GM19463 (cell line): ENCODE data around the gene RALGAPB.
"Not testable (repeated sequence)": the region's sequence is repeated elsewhere in the genome, so short reads cannot be mapped to it uniquely, and the experiment has no call there.

ENCODE experiments used
- ATAC-seq: cut with Tn5 transposase; IDR thresholded peaks from one replicate; pipeline ENCODE4 v1.9.1; 2021; ENCODE audit warnings: mild to moderate bottlenecking, moderate library complexity; ENCODE audit not compliant: unreplicated experiment

RALGAPB gene

DNA sequence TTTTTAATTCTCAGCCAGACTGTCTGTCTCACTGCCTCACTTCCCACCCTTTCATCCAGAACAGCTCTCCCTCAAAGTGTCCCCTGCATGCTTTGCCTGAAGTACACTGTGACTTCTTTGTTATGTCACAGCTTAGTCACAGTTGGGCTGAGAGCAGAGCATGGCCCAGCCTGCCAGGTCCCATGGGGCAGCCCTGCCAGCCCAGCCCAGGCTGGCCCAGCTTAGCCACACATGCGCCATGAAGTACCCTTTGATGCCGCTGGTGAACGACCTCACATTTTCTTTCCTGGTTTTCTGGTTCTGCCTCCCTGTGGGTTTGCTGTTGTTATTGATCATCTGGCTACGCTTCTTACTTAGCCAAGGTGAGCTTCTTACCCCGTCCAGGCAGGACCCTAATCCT is 108.4 kb downstream of the RALGAPB start, which contains the start of gene ADIG:
Gene ADIG, plus strand, starts transcription at position 185 of the 400 bp plus-strand sequence. Its CDS starts 54 bp downstream, at position 239.
- no peak for ATAC-seq

- ATAC-seq: no peak
These were observed 109.3 kb downstream of the RALGAPB start for GRCh38 chr20:38581830-38582358.

- ATAC-seq: no peak
These were observed 110.7 kb downstream of the RALGAPB start for GRCh38 chr20:38583306-38583705.

- no peak for ATAC-seq
These were observed 111.6 kb downstream of the RALGAPB start for GRCh38 chr20:38584099-38584763.

DNA sequence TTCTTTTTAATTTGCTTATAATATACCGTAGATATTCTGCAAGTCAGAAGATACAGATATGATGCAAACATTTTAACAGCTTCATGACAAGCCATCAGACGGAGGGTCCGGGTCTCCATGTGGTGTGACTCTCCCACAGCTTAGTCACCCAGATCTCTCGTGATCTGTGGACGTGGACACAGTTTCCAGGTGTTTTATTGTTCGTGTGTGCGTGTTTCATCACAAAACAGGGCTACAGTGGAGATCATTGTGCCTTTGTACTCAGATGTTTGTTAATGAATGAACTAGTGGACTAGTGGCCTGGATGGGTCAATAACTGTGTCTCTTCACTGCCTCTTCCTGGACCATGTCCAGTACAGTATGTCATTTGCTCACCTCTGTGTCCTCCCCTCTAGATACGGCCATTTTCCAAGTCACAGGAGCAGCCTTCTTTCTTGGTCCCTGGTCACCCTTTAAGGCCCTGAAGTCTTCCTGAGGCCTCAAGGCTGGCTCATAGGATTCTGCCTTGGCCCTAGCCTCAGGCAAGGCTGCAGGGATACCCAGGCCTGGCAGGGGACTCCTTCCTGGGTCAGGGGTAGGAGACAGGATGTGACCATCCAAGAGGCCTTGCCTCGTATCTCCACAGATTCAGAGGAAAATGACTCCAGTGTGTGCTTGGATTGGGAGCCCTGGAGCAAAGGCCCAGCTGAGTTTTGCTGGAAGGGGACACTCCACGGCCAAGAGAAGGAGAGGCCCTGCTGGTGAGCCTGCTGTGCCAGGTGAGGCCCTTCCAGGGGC is 112.9 kb downstream of the RALGAPB start:
- ATAC-seq: no peak

DNA sequence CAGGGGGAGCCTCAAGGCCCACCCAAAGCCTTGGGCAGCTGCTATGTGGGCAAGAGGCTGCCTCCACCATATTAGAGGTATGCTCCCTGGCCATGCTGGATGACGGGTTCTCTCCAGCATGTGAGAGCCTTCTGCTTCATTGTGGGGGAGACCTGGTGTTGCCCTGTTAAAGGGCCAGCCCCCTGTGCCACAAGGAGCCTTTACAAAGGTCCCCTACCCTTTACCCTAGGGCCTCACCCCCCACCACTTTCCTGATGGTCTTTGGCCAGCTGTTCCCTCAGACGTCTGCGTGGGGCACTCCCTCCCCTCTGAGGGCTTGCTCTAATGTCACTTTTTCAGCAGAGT is 113.5 kb downstream of the RALGAPB start:
- ATAC-seq: no peak

- ATAC-seq: no peak
These were observed 115.7 kb downstream of the RALGAPB start for GRCh38 chr20:38588303-38588702.

DNA sequence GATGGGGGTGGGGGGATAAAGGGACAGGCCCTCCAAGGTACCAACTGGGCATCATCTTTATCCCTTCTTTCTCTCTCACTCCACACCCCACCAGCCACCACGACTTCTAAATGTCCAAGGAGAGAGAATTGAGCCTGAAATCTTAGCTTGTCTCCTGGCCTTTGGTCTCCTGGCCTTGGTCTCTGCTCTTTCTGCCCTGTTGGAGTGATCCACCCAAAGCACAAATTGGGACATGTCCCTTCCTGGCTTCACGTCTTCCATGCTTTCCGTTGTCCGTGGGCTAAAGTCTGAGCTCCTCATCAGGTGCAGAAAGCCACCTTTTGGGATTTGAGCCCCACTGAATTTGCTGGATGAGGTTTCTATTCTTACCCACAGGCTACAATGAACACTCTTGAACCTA is 116.7 kb downstream of the RALGAPB start:
- ATAC-seq: no peak

DNA sequence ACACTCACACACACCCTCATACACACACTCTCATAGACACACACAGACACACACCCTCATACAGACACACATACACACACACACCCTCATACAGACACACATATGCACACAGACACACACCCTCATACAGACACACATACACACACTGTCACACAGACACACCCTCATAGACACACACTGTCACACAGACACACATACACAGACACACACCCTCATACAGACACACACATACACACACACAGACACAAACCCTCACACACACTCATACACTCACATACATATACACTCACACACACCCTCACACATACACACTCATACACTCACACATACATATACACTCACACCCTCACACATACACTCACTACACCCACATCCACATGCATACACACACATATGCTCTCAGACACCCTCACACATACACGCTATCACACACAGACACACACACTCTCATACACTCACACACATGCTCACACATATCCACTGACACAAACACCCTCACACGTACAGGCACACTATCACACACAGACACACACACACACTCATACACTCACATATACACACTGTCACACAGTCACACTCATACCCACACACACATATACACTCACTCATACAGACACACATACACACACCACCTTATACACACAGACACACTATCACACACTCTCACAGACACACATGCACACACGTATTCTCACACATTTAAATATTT is 117.5 kb downstream of the RALGAPB start:
- ATAC-seq: no peak

GRCh38 chr20:38590676-38591473 is 118.2 kb downstream of the RALGAPB start:
- no peak for ATAC-seq

DNA sequence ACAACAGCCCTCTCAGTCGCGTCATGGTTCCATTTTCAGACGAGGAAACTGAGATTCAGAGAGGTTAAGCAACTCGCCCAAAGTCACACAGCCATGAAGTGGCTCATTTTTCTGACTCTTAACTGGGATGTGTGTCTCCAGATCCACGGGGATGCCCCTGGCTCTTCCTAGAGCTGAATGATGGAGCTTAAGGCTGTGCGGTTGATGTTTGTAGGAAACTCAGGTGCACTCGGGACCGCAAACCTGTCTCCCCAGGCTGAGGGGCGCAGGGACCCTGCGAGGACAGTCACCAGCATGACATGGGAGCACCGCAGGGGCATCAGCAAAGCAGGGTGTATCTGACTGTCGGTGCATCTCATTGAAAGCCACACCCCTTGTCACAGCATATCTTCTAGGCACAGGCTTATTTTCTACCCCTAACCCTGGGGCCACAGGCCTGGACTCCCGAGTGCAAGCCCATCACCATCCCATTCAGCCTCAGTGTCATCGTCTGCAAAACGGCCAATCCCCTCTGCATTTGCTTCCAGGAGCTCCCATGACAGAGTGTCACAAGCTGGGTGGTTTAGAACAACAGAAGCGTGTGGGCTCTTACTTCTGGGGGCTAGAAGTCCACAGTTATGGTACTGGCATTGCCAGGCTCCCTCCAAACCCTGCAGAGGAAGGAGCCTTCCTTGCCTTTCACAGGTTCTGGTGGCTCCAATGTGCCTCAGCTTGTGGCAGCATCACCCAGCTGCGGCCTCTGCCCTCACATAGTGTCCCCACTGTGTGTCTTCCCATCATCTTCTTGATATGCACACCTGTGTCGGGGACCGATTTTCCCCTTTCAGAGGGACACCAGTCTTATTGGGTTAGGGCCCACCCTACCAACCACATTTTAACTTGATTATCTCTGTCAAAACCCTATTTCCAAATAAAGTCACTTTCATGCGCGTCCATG is 119.1 kb downstream of the RALGAPB start:
- ATAC-seq: no peak

DNA sequence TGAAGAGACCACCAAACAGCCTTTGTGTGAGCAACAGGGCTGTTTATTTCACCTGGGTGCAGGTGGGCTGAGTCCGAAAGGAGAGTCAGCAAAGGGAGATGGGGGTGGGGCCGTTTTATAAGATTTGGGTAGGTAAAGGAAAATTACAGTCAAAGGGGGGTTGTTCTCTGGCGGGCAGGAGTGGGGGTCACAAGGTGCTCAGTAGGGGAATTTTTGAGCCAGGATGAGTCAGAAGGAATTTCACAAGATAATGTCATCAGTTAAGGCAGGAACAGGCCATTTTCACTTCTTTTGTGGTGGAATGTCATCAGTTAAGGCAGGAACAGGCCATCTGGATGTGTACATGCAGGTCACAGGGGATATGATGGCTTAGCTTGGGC is 119.8 kb downstream of the RALGAPB start:
- not testable (repeated sequence) for ATAC-seq

DNA sequence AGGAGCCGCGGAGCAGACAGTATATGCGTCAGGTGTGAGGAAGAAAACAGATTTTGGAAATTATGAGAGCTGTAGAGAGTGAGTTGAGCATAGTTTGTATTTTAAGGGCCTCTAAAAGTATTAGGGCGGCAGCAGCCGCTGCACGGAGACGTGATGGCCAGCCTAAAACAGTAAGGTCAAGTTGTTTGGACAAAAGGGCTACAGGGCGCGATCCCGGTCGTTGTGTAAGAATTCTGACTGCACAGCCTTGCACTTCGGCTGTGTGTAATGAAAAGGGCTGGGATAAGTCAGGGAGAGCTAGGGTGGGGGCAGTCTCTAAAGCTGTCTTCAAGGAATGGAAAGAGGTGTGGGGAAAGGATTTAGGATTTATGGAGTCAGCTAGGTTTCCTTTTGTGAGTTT is 121.6 kb downstream of the RALGAPB start:
- ATAC-seq: not testable (repeated sequence)

- not testable (repeated sequence) for ATAC-seq
These were observed 123.2 kb downstream of the RALGAPB start for GRCh38 chr20:38595886-38596285.

GRCh38 chr20:38599410-38599882 is 126.8 kb downstream of the RALGAPB start:
- no peak for ATAC-seq

DNA sequence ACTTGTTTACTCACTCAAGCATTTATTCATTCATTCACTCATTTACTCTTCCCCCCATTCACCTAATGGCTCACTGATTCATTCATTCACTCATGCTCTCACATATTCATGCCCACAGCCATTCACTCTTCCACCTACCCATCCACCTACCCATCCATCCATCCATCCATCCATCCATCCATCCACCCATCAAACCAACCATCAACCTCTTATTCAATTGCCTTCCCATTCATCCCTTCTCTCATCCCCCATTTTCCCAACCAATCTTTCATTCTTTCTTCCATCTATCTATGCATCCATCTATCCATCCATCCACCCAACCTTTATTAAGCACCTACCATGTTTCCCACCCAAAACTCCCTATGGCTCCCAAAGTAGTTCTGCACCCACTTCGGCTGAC is 127.4 kb downstream of the RALGAPB start:
- ATAC-seq: no peak

GRCh38 chr20:38601216-38602184 is 128.9 kb downstream of the RALGAPB start, which contains the start of gene ARHGAP40:
TSS of gene ARHGAP40 (plus strand) at chr20:38601809.
- ATAC-seq: peak; percentile 76

GRCh38 chr20:38602185-38602581 is 129.5 kb downstream of the RALGAPB start:
- ATAC-seq: no peak
